HG02938 (cell line): ENCODE results near the gene HRH1.
A peak's percentile ranks its signal among the peaks of the same experiment; 100 is the strongest.
"Not testable (repeated sequence)": the region's sequence is repeated elsewhere in the genome, so short reads cannot be mapped to it uniquely, and the experiment has no call there.

ENCODE experiments used
- ATAC-seq: cut with Tn5 transposase; IDR thresholded peaks from one replicate; pipeline ENCODE4 v1.9.1; 2021; ENCODE audit warnings: mild to moderate bottlenecking, moderate library complexity; ENCODE audit not compliant: unreplicated experiment

The HRH1 gene

DNA sequence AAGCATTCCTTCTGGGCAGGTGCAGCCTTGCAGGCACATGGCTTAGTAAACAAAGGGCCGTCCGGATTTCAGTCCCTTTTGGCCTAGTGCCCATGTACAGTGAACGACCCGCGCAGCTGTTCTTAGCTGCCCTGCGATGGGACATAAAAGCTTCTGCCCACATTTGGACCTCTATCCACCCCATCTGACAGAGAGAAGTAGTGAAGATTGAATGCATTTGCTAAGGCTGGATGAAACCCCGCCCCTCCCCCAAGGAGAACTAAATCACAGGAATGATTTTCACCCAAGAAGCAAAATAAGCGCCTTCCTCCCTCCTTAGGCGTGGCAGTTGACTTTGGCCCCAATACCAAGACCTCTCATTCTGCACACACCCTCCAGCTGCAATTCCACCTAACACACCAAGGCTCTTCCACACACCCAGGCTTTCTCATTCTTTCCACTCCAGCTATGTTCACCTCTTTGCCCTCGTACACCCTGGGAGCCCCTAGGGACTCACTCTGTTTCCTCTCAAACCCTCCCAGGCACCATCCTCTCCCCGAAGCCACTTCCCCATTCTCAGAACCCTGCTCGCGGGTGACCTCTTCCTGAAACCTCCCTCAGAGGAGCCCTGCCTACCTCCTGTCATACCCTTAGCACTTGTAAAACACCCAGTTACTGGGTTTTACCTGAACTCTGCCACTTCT lies 14.1 kb upstream of the HRH1 start:
- ATAC-seq, result peak; percentile 95

GRCh38 chr3:11140713-11141104 lies 13.6 kb upstream of the HRH1 start:
- peak; percentile 30 for ATAC-seq

DNA sequence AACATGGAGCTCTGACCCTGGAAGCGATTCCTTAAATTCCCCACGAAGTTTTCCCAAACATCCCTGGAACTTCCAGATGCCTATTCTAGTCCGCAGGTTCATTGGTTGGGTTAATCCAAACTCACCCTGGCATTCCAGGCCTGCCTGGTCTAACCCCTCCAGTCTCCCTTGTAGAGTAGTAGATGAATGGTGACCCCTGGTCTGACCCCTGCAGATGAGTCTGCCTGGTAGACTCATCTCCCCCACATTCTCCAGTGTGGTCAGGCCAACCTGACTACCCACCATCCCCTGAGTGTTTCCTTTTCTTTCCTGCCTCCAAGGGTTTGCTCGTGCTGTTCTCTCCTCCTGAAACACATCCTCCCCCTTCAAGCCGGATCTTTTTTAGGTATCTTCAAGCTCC lies 10.8 kb upstream of the HRH1 start:
- ATAC-seq, result no peak

GRCh38 chr3:11144996-11145395 lies 9.3 kb upstream of the HRH1 start:
- ATAC-seq, result no peak

- ATAC-seq, result no peak
Observed at GRCh38 chr3:11145888-11146287, 8.4 kb upstream of the HRH1 start.

GRCh38 chr3:11146773-11147660 lies 7.3 kb upstream of the HRH1 start:
- ATAC-seq, result no peak

- ATAC-seq, result no peak
Observed at GRCh38 chr3:11150256-11150655, 4.0 kb upstream of the HRH1 start.

DNA sequence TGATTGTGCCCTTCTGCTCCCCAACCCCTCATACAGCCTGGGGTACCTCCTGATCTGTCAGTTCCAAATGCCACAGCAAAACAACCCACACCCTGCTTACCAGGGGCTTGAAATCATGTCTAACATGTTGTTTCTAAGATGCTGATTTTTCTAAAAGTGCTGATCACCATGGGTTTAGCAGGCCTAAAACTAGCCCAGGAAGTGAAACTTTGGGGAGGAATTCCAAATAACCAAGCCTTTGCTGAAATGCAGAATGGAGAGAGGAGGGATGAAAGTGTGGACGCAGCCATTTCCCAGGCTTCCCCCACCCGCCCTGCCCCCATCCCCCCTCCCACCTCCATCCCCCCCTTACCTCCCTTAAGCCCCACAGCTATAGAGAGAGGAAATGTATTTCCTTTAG lies 2.0 kb upstream of the HRH1 start:
- ATAC-seq, result no peak

GRCh38 chr3:11154953-11155325 lies 646 bp downstream of the HRH1 start:
- no peak for ATAC-seq

- ATAC-seq, result no peak
Observed at GRCh38 chr3:11155341-11156025, 1.2 kb downstream of the HRH1 start.

GRCh38 chr3:11156026-11156410 lies 1.7 kb downstream of the HRH1 start:
- no peak for ATAC-seq

GRCh38 chr3:11157421-11157820 lies 3.1 kb downstream of the HRH1 start:
- no peak for ATAC-seq

DNA sequence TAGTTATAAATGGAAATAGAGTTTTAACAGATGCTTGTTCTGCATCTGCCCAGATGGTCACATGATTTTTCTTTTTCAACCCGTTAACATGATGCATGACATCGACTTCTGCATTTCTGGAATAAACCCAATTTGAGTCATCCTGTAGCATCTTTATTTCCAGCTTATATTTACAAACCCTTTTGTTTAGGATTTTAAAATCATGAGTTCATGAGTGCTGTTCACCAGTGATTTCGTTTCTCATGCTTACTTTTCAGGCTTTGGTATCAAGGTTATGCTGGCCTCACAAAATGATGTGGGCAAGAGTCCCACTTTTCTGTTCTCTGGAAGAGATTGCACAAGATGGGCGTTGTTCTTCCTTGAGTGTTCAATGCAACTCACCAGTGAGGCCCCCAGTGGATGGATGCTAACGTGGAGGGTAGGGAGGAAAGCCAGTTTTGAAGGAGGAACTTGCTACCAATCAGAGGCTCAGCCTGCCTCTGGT lies 5.2 kb downstream of the HRH1 start:
- no peak for ATAC-seq

GRCh38 chr3:11161666-11162065 lies 7.4 kb downstream of the HRH1 start:
- ATAC-seq, result no peak

DNA sequence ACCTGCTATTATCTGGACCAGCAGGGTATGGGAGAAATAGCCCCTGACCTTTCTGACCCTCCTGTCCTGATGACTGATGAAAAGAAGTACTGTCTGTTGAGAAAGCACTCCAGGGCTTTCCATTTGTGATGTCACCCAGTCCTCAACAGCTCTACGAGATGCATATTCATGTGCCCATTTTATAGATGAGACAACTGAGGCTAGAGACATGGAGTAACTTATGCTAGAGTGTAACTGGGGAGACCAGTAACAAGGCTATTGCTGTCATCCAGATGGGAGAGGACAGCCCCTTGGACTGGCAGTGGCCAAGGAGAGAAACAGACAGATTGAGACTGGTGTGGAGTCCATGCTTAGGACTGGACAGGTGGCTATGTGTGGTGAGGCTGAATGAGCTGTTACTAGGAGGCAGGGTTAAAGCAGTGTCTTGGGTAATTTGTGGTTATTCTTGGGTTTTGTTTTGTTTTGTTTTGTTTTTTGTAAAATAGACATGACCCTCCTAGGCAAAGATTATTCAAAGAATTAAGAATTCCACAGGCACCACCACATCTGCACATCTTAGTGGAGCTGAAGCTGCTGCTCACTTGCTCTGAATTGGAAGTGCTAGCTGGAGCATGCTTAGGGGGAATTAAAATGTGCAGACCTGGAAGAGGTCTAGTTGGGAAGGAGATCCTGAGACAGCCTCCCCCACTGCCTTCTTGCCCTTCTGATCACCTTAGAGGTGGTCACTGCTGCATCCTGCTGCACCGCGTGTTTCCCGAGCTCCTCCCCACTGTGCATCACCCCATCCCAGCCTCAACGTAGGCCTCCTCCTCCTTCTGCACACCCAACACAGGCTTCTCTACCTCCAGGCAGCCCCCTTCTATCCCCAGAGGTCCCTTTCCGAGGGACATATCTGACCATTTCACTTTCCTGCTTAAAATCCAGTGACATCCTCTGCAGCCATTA lies 8.4 kb downstream of the HRH1 start:
- no peak for ATAC-seq

DNA sequence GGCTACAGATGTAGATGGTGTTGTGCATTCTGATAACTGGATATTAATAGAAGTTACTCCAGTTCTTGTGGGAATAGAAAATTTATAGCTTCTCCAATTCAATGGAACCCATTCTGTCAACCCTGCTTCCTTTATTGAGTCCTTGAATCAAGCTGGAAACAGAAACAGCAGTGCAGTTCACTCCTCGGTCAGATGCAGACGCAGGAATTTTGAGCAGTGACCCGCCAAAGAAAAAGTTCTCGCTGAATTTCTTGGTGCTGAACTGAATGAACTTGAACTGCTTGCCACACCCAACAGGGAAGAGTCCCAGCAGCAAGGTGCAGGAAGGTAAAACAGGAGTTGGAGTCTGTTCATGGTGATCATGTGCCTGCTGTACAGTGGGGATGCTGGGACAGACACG lies 10.3 kb downstream of the HRH1 start:
- no peak for ATAC-seq

- no peak for ATAC-seq
Observed at GRCh38 chr3:11165476-11165875, 11.2 kb downstream of the HRH1 start.

- ATAC-seq, result not testable (repeated sequence)
Observed at GRCh38 chr3:11166807-11167400, 12.6 kb downstream of the HRH1 start.

GRCh38 chr3:11167590-11167989 lies 13.3 kb downstream of the HRH1 start:
- no peak for ATAC-seq

- no peak for ATAC-seq
Observed at GRCh38 chr3:11168406-11168805, 14.1 kb downstream of the HRH1 start.
